GM12801 (cell line): Measurements from ENCODE around the gene DCHS1.

Source experiments
- CTCF ChIP-seq: IDR thresholded peaks from one replicate; pipeline ENCODE4 v1.5.1; 2011; ENCODE audit warnings: control low read depth; ENCODE audit not compliant: insufficient read length; ENCODE audit errors: extremely low read depth

Gene DCHS1

DNA sequence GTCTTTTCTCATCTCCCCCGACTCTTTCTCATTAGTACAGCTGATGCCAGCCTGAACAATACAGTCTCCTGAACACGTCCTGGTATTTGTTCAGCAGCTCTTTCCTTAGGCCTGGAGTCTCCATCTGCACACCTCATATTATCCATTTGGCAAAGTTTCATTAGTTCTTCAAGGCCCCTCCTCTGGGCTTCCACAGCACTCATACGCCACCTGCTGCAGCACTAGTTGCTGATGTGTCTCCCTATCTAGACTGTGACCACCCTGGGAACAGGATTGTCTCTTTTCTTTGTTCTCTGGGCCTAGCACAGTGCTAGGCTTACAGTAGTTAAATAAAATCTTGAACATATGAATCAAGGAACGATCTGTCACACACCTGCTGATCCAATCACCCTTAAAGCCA lies 17.2 kb downstream of the DCHS1 start:
- no peak for TF ChIP-seq CTCF

DNA sequence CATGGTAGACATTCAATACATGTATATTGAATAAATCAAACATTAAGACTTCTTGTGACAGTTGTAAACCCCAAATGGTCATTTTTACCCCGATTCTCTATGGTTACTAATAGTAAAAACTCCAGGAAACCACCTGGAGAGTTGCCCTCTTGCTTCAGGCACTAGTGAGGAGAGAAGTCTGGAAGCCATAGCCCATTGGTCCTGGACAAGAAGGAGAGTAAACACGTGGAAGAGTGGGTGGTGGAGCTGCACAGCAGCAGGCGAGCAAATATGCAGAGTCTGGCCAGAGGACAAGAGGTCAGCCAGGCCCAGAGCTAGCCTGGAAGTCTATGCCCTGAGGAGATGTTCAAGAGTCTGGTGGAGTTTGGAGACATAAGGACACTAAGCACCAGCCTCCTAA lies 17.7 kb downstream of the DCHS1 start:
- no peak for TF ChIP-seq CTCF

GRCh38 chr11:6636480-6636879 lies 19.1 kb downstream of the DCHS1 start:
- TF ChIP-seq CTCF: no peak

DNA sequence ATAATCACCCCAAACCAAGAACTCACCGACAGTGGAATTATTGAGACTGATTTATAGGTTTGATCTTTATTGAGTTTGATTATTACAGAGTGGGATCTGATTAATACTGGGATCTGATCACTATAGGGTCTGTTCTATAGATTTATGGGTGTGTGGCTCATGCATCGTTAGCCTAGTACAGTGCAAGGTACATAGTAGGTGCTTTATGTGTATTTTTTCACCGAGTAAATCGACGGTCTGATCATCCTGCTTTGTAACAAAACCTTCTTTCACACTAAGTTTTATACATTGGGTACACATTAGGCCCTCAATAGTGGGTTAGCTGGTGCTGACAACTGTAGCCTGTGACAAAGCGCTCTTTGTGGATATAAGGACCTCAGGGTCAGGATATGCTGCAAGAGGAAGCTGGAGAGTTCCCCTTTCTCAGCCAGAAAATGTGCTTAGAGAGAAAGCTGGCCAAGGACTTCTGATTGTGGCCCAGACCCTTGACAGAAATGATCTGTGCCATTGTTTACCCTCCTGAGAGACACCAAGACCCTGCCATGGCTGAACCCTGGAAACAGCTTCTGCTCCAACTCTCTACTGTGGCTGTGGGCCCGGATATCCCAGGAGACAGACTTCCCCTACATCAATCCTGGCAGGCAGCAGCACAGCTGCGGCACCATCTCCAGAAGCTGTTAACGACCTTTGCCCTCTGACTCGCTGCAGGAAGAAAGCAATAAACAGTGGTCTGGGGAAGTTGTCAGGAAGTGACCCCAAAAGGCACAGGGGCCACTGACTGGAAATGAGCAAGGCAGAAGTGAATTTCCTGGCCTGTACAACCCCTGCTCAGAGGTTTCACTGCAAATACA lies 20.3 kb downstream of the DCHS1 start:
- TF ChIP-seq CTCF: no peak

DNA sequence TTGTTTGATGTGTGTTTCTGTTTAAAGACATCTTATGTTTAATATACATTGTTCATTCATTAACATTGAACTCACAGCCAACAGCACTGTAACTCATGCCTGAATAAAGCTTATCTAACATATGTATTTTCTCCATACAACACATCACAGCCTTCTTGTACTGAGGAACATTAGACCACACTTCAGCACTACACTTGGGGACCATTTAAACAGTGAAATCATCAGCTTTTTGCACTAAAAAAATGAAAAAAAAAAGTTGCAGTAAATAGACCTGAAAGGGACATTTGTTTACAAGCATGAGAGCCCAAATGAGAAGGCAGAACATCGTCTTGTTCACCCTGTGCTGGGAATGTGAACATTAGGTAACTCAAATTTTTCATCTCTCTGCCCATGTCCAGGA lies 21.1 kb downstream of the DCHS1 start:
- TF ChIP-seq CTCF: no peak

DNA sequence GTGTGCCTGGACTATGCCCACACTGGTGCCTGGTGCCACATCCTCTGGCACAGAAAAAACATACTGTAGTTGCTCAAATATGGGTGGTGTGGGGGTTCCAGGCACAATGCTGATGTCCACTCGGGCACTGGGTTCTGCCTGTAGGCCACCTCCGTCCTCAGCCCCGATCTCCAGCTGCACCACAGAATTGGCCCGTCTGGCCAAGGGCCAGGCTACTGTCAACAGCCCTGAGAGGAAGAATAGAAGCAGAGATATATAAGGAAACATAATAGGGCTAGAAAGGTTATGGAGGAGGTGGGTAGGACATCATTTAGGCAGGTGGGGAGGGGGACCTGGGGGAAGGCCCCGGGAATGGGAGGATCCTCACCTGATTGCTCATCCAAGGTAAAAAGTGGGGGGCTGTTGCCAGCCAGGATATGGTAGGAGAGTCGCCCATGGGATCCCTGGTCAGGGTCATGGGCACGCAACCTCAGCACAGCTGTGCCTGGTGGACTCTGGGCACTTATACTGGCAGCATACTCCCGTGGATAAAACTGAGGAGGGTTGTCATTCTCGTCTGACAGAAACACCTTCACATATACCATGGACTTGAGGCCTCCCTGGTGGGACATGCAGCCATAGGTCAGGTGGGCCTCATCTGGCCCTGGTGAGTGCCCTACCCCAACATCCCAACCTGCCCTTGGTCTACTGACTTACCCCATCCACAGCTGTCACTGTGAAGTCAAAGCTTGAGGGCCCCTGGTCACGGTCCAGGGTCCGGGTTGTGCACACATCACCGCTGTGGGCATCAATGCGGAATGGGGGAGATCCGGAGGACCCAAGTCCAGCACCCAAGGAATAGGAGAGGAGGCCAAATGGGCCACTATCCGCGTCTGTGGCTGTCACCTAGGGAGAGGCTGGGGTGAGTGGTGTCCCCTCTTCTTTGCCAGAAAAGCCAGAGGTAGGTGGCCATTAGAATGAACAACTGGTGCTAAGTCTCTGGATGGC lies 21.9 kb downstream of the DCHS1 start:
- TF ChIP-seq CTCF: no peak
